Measurements from ENCODE around the gene PLEKHH2.

GRCh38 chr2:43611987-43612894, 24.8 kb upstream of the PLEKHH2 start:
- TF ChIP-seq POLR2AphosphoS5 (IDR thresholded peaks at IDR 0.05; ENCODE audit: low read depth) (no peak), EZH2 (IDR thresholded peaks at IDR 0.05; ENCODE audit: low read depth, unreplicated experiment) (no peak), ZNF331 (CRISPR knock-in tag; IDR thresholded peaks at IDR 0.05; ENCODE audit: low read depth) (no peak)
- TF ChIP-seq, protein P1, sequence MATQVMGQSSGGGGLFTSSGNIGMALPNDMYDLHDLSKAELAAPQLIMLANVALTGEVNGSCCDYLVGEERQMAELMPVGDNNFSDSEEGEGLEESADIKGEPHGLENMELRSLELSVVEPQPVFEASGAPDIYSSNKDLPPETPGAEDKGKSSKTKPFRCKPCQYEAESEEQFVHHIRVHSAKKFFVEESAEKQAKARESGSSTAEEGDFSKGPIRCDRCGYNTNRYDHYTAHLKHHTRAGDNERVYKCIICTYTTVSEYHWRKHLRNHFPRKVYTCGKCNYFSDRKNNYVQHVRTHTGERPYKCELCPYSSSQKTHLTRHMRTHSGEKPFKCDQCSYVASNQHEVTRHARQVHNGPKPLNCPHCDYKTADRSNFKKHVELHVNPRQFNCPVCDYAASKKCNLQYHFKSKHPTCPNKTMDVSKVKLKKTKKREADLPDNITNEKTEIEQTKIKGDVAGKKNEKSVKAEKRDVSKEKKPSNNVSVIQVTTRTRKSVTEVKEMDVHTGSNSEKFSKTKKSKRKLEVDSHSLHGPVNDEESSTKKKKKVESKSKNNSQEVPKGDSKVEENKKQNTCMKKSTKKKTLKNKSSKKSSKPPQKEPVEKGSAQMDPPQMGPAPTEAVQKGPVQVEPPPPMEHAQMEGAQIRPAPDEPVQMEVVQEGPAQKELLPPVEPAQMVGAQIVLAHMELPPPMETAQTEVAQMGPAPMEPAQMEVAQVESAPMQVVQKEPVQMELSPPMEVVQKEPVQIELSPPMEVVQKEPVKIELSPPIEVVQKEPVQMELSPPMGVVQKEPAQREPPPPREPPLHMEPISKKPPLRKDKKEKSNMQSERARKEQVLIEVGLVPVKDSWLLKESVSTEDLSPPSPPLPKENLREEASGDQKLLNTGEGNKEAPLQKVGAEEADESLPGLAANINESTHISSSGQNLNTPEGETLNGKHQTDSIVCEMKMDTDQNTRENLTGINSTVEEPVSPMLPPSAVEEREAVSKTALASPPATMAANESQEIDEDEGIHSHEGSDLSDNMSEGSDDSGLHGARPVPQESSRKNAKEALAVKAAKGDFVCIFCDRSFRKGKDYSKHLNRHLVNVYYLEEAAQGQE (IDR thresholded peaks at IDR 0.05; ENCODE audit: unreplicated experiment) = no peak
- TF ChIP-seq, protein P2, sequence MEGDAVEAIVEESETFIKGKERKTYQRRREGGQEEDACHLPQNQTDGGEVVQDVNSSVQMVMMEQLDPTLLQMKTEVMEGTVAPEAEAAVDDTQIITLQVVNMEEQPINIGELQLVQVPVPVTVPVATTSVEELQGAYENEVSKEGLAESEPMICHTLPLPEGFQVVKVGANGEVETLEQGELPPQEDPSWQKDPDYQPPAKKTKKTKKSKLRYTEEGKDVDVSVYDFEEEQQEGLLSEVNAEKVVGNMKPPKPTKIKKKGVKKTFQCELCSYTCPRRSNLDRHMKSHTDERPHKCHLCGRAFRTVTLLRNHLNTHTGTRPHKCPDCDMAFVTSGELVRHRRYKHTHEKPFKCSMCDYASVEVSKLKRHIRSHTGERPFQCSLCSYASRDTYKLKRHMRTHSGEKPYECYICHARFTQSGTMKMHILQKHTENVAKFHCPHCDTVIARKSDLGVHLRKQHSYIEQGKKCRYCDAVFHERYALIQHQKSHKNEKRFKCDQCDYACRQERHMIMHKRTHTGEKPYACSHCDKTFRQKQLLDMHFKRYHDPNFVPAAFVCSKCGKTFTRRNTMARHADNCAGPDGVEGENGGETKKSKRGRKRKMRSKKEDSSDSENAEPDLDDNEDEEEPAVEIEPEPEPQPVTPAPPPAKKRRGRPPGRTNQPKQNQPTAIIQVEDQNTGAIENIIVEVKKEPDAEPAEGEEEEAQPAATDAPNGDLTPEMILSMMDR (conservative IDR thresholded peaks at IDR 0.05; ENCODE audit: low read depth in 2 of 2) = peak; percentile 92
